ENCODE results near the gene NRXN3. TPM values are rescaled to one million over a fixed set of nuclear protein-coding genes. Genes with fewer than 3 reads are reported as not detected.

Gene NRXN3
- total RNA-seq, 1 donor from 2014 or later = 0.60 TPM

DNA sequence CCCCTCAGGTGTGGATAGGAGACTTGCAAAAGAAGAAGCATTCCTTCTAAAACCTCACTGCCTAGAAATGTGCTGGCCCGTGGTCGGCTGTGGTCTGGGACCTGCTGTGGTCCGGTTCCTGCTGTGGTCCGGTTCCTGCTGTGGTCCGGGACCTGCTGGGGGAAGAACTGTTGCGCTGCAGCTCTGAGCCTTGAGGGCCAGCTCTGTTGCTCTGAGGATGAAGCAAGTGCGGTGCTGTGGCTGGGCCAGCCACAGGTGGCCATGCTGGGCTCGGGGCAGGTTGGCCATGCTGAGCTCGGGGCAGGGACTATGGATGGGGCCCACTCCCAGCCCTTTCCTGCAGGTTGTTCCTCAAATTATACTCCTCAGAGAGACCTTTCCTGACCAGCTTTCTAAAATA is 5.2 kb downstream of the NRXN3 start:
- no peak for ATAC-seq

DNA sequence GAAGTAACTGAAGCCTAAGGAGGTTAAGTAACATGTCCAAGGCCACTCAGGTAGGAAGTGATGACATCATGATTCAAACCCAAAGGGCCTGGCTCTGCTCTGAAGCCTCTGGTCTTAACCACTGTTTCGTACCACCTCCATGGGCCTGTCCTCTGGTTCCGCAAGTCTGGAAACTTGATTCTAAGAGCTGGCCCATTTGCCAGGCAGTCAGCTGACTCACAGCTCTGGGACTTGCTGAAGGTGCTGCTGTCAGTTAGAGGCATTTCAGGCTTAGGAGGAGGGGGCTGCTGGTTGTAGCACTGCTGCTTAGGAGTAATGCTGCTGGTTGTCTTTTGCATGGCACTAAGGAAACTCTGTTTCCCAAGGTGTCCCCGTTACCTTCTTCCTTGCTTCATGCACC is 7.9 kb downstream of the NRXN3 start:
- no peak for ATAC-seq

DNA sequence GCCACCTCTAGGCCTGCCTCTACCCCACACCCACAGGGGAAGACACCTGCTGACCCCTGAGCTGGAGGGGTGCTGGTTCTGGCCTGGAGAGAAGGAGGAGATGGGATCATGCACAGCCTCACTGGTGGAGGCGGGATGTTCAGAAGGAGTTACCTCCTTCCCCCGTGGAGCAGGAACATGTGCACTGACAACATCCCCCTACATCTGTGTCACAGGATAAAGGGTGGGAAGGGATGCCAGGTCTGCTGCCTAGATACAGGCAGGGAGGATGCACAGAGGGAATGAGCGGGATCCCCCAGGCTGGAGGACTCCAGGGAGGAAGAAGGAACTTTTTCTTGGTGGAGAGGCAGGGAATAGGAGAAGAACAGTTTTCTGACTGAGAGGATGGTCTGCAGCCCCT is 8.8 kb downstream of the NRXN3 start:
- no peak for ATAC-seq

DNA sequence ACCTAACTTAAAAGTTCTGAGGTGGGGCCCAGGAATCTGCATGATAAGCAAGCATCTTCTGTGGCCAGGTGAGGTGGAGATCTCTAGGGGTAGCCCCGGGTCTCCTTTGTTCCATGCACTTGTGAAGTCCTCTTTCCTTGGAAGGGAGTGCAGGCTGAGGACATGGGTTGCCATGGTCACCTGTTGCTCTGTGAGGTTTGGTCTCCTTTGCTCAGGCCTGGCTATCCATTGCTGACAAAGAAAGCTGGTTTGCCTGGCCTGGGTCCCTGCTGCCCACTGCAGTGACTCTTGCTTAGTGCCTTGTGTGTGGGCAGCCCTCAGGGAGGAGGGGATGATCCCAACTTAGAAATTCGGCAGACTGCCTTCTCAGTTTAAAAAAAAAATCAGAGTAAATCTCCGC is 11.1 kb downstream of the NRXN3 start:
- no peak for ATAC-seq

DNA sequence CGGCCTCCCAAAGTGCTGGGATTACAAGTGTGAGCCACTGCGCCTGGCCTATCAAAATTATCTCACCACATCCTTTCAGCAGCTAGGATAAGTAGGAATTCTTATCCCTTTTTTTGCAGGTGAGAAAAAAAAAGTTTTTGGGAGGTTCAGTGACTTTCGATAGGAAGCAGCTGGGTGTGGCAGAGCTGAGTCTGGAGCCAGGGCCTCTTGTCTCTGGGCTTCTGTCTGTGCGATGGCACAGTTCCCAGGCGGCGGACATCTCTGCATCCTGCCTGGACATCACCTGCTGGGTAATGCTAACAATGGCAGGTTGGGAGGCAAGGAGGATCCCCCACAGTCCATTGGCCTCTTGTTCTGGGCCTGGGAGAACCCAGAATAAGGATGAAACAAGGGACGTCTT is 12.5 kb downstream of the NRXN3 start:
- no peak for ATAC-seq

GRCh38 chr14:78184157-78184556 is 14.0 kb downstream of the NRXN3 start:
- no peak for ATAC-seq

- no peak for ATAC-seq
Measured at GRCh38 chr14:78186277-78186676, 16.1 kb downstream of the NRXN3 start.

DNA sequence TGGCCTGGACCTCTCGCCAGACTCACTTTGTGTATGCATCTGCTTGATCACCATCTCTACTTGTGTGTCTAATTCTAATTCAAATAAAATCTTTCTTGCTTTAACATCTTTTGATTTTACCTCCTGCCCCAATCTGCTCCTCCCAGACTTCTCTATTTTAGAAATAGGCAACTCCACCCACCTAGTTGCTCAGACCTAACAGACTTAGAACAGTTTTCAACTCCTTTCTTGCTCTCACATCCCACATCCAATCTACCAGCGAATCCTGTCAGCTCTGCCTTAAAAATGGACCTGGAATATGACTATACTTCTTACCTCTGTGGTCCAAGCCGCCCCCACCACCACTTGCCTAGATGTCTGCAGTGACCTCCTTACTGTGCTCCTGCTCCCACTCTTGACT is 18.7 kb downstream of the NRXN3 start:
- no peak for ATAC-seq

DNA sequence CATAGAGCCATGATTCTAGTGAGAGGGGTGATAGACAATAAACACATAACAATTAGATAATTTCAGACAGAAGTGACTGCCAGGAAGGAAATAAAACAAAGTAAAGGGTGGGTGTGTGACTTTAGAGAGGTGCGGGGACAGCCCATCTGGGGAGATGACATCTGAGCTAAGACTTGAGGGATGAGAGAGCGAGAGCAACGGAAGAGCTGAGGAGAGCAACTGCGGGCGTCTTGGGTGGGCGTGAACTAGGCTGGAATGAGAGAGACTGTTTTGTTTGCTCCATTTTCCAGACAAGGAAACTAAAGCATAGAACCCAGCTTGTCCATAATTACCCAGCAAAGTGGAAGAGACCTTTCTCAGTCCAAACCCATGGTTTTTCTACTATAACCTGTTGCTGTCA is 25.3 kb downstream of the NRXN3 start:
- no peak for ATAC-seq

GRCh38 chr14:78196323-78196722 is 26.1 kb downstream of the NRXN3 start:
- no peak for ATAC-seq

DNA sequence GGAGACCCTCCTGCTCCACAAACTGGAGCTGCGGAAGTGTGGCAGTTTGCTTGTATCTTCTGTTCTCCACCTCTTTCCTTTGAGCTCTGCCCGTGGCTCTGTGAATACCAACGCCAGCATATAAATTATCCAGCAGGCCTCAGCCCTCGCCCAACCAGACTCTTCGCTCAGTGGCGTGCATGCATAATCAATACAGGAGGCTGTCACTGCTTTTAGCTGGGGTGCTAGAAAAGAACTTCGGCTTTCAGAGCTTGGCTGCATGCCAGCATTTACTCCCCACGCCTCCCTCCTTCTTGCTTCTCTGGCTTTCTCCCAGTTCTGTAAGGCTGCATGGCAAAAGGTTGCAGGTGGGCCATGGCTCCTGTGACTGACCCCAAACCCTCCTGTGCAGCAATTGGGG is 26.9 kb downstream of the NRXN3 start:
- no peak for ATAC-seq

DNA sequence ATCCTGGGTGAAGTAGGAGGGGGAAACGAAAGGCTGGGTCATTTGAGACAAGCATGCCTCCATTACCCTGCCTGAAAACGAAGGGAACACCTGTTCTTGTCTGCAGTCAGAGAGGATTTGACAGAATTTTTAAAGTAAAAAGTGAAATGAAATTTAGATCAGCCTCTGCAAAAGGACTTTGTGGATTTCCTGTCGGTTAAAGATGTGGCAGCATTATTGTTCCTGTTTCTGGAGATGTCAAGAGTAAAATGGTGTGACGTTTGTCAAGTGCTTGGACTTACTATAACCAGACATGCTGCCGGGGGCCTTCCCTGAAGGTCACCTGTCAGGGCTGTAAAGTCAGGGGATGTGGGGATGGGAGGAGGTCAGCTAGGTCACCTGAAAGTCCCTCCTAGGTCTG is 32.0 kb downstream of the NRXN3 start:
- ATAC-seq = no peak

- ATAC-seq = no peak
Measured at GRCh38 chr14:78202976-78203375, 32.8 kb downstream of the NRXN3 start.

GRCh38 chr14:78207414-78207813 is 37.2 kb downstream of the NRXN3 start:
- ATAC-seq = no peak

DNA sequence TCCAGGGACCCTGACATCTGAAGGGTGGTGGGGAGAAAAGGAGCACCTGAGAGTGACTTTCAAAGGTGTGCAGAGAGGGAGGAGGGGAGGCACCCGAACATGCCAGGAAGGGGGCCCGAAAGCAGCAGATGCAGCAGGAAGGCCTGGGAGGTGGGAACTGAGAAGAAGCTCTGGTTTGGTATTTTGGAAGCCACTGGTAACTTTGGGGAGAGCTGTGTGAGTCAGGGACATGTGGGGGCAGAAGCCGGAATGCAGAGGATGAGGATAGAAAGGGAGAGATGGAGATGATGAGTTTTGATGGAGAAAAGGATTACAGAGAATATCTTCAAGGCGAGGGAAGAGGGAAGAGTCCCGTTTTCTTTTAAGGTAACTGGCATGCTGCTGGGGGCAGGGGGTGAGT is 50.1 kb downstream of the NRXN3 start:
- no peak for ATAC-seq

- ATAC-seq = no peak
Measured at GRCh38 chr14:78222746-78223145, 52.6 kb downstream of the NRXN3 start.

DNA sequence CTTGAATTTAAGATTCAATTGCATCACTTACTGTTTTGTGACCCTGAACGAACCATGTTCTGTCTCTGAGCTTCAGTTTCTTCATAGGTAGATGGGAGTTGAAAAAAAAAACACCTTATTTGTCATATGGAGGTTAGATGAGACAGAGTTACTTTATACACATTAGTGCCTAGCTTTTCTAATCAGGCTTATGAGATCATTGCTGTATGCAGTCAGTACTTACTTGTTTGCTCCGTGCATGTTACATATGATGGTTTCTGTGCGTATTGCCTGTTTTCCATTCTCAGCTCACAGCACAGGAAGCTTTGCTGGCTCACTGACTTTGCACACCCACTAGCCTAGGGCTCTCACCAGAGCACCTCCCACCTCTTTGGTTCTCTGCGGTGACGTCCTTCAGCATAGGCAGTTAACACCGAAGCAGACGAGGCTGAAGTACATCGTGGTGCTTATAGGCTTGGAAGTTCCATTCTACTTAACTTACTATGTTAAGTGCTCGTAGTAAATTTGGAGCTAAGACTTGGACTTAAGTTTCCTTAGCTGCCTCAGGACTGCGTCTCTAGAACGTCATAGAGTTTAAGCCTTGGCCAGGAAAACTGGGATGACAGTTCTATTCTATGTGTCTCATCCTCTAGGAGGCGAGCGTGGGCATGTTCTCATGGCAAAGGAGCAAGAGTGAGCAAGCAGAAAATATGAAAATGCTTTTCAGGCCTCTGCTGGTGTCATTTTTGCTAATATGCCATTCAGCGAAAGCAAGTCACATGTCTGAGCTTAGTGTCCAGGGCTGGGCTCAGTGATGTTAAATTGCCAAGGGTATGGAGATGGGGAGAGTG is 57.3 kb downstream of the NRXN3 start:
- ATAC-seq = no peak

GRCh38 chr14:78228702-78229327 is 58.6 kb downstream of the NRXN3 start:
- ATAC-seq = no peak

- no peak for ATAC-seq
Measured at GRCh38 chr14:78232231-78233000, 62.2 kb downstream of the NRXN3 start.

GRCh38 chr14:78238141-78238540 is 68.0 kb downstream of the NRXN3 start:
- no peak for ATAC-seq

- no peak for ATAC-seq
Measured at GRCh38 chr14:78240567-78240966, 70.4 kb downstream of the NRXN3 start.

DNA sequence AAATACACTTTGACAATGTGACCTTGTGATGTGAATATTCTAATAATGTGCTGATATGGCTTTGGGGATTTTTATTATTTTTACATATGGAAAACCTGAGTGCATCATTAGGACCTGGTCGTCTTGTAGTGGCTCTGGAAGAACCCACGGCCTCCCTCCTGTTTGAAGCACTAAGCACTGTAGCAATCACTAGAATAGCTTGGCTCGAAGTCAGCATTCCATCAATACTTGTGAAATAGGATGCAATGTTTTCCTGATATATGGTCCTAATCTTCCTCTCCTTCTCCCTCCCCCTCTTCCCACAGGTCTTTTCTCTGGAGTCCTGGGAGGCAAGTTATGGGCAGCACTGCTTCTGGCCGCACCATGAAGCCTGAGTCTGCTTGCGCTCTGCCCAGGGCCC is 71.9 kb downstream of the NRXN3 start:
- ATAC-seq = no peak

DNA sequence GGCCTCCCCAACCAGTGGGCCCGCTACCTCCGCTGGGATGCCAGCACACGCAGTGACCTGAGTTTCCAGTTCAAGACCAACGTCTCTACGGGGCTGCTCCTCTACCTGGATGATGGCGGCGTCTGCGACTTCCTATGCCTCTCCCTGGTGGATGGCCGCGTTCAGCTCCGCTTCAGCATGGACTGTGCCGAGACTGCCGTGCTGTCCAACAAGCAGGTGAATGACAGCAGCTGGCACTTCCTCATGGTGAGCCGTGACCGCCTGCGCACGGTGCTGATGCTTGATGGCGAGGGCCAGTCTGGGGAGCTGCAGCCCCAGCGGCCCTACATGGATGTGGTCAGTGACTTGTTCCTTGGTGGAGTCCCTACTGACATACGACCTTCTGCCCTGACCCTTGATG is 73.0 kb downstream of the NRXN3 start:
- no peak for ATAC-seq

GRCh38 chr14:78245238-78245637 is 75.1 kb downstream of the NRXN3 start:
- ATAC-seq = no peak
